AG09309 (cell line): ENCODE measurements around the gene EIF4EBP3.
A peak's percentile ranks its signal among the peaks of the same experiment; 100 is the strongest.

Experiments used
- DNase-seq: peaks from one replicate; pipeline ENCODE4 v3.0.0-alpha.2; 2010; ENCODE audit warnings: low read depth
- H3K4me3 ChIP-seq: 2 replicates; pipeline ENCODE4 v1.5.1; 2011; ENCODE audit warnings: mild to moderate bottlenecking, low read depth, low read length, moderate library complexity; ENCODE audit not compliant: control insufficient read depth
- TF ChIP-seq, protein P1 (sequence below): IDR thresholded peaks from 2 replicates; pipeline ENCODE4 v1.5.1; 2011; ENCODE audit warnings: mild to moderate bottlenecking, low read depth, low read length, inconsistent platforms; ENCODE audit not compliant: insufficient read depth, control insufficient read depth; ENCODE audit errors: missing control alignments

EIF4EBP3 gene

DNA sequence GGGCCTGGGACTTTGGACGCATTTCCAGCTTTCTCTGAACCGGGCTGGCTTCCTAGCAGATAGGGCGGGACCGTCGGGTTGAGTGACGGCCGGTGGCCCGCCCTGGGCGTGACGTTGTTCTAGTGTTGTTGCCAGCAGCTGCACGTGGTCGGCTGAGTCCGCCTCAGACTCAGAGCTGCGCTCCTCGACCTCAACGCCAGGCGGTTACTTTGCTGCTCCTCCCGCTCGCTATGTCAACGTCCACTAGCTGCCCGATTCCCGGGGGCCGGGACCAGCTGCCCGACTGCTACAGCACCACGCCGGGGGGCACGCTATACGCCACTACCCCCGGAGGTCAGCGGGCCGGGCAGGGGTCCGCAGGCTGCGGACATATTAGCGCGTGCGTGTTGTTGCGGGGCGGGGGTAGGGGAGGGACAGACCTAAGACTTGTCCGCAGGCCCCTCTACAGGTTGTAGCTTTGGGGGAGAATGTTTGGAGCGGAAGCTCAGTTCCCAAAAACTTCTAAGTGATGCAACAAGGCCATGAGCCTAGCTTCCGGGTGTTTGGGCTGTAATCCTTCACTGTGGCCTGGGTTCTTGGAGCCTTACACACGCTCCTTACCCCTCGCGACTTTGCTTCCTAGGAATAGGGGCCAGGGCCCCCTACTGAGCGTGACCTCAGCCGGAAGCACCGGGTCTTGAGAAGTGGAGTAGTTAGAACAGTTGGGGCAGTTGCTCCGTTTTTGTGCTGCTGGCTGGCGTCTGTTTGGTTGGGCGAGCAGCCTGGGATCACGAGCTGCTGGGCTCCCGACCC is at the start of gene EIF4EBP3:
TSS of gene EIF4EBP3 (plus strand) at position 155 of the 792 bp plus-strand sequence. CDS start at position 231, 76 bp downstream.
- peak within 1 kb of the TSS; percentile 44 for H3K4me3 ChIP-seq
- peak; percentile 83 for DNase-seq
- TF ChIP-seq, protein P1, sequence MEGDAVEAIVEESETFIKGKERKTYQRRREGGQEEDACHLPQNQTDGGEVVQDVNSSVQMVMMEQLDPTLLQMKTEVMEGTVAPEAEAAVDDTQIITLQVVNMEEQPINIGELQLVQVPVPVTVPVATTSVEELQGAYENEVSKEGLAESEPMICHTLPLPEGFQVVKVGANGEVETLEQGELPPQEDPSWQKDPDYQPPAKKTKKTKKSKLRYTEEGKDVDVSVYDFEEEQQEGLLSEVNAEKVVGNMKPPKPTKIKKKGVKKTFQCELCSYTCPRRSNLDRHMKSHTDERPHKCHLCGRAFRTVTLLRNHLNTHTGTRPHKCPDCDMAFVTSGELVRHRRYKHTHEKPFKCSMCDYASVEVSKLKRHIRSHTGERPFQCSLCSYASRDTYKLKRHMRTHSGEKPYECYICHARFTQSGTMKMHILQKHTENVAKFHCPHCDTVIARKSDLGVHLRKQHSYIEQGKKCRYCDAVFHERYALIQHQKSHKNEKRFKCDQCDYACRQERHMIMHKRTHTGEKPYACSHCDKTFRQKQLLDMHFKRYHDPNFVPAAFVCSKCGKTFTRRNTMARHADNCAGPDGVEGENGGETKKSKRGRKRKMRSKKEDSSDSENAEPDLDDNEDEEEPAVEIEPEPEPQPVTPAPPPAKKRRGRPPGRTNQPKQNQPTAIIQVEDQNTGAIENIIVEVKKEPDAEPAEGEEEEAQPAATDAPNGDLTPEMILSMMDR, result peak; percentile 55

DNA sequence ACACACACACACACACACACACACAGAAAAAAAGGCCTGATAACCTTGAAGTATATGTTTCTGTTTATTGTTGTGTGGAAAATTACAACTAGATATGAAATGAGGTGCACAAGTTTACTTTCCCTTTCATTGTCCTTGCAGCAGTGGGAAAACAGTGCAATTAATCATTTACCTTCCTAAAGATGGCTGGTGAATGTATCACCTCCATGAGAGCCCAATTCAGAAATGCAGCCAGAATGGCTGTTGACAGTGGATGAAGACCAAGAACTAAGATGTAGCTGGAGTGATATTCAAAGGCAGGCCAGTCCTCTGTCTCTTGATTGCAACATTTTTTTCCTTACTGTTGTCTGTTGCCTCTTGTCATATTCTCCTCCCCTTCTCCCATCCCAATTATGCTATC is 49.6 kb upstream of the EIF4EBP3 start:
- DNase-seq, result no peak
- TF ChIP-seq, protein P1, result no peak
- no peak overlapping the region for H3K4me3 ChIP-seq

DNA sequence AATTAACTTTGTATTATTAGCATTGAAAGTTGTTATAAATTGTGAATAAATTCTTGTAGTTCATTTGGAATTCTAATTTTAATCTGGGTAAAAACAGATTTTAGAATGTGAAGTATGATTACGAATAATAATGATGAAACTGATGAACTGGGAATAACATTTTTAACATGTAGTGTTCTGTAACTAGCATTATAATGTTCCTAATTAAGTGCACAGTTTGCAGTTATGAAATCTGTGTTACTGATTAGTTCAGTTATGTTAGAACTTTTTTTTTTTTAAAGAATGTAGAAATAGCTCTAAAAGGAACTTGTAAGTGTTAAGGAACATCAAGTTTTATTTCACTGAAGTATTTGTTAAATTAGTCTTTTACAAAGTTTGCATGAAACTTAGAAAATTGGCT is 48.9 kb upstream of the EIF4EBP3 start:
- TF ChIP-seq, protein P1, result no peak

DNA sequence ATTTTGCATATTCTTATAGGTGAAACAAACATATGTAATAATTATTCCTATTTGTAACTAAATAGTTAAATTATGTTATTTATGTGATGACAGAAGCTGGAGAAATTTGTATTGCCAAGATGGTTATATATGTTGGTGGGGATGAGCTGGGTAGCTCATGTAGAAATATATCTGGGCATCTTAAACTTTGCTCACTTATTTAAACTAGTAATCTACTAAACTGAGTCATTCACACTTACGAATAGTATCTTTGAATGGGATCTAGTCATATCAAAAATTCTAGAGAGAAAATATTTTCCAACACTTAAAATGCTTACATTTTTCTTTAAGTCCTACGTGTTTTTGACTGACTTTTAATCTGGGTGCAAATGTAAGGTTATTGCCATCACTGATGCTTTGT is 44.6 kb upstream of the EIF4EBP3 start:
- H3K4me3 ChIP-seq, result no peak overlapping the region
- TF ChIP-seq, protein P1, result no peak
- no peak for DNase-seq

More for the DNA sequence above, 48.9 kb upstream of the EIF4EBP3 start:
- DNase-seq, result no peak
- no peak overlapping the region for H3K4me3 ChIP-seq

DNA sequence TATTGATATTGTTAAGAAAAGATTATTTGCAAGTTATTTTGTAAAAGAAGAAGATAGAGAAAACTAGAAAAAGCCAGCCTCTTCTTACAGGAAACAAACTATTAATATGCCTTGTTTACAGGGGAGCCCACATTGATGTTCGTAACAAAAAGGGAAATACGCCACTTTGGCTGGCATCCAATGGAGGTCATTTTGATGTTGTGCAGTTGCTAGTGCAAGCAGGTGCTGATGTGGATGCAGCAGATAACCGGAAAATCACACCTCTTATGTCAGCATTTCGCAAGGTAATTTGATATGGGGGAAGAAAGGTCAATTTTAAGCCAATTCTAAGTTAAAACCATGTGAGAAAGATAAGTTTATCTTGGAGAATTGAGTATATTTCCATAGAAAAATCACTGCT is 37.6 kb upstream of the EIF4EBP3 start:
- H3K4me3 ChIP-seq, result no peak overlapping the region
- TF ChIP-seq, protein P1, result no peak
- no peak for DNase-seq

DNA sequence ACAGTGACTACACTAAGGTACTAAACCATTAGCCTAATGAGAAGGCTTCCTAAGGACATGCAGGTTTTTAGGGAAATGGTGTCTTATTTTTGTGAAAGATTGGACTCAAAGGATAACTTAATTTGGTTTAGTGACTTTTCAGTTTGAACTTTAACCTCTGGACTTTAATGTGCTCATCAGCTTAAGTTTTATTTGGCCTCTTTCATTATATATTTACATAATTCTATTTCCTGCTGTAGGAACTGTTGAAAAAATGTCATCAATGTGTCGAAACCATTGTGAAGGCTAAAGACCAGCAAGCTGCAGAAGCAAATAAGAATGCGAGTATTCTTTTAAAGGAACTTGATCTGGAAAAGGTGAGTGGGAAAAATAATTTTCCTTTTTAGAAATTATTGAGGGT is 34.3 kb upstream of the EIF4EBP3 start:
- no peak for DNase-seq
- TF ChIP-seq, protein P1, result no peak
- no peak overlapping the region for H3K4me3 ChIP-seq
